Chondrocyte (in vitro differentiated cells): ENCODE measurements around the gene DHX58. TPM values are rescaled to one million over a fixed set of nuclear protein-coding genes. Genes with fewer than 3 reads are reported as not detected.

ENCODE experiments used
- DNase-seq: peaks from one replicate; pipeline ENCODE4 v3.0.0; 2021; ENCODE audit warnings: mixed read lengths, low spot score
- H3K27ac Mint-ChIP-seq: one replicate; pipeline ENCODE4 v1.8.0; 2021; ENCODE audit warnings: mild to moderate bottlenecking, moderate library complexity, mixed read lengths; ENCODE audit not compliant: unreplicated experiment
- H3K27me3 Mint-ChIP-seq: 2 replicates; pipeline ENCODE4 v1.8.0; 2021; ENCODE audit warnings: low read depth, mixed read lengths
- H3K36me3 Mint-ChIP-seq: 2 replicates; pipeline ENCODE4 v1.8.0; 2021; ENCODE audit warnings: low read depth, mixed read lengths
- H3K4me1 Mint-ChIP-seq: 2 replicates; pipeline ENCODE4 v1.8.0; 2021; ENCODE audit warnings: low read depth, mild to moderate bottlenecking, mixed read lengths
- H3K4me3 Mint-ChIP-seq: one replicate; pipeline ENCODE4 v1.8.0; 2021; ENCODE audit warnings: mild to moderate bottlenecking, moderate library complexity, mixed read lengths; ENCODE audit not compliant: unreplicated experiment
- H3K9me3 Mint-ChIP-seq: 2 replicates; pipeline ENCODE4 v1.8.0; 2021; ENCODE audit warnings: low read depth, mixed read lengths
- CTCF ChIP-seq: fragments of 200-600 bp; sonication (generic); IDR thresholded peaks from 2 replicates; pipeline ENCODE4 v1.5.0; 2021; ENCODE audit warnings: antibody characterized with exemption, mild to moderate bottlenecking, moderate library complexity
- total RNA-seq: library from RNA; stranded (reverse); gene quantifications from 3 replicates; pipeline ENCODE4 v1.2.1, GENCODE V29; 2021

The DHX58 gene
- total RNA-seq, 1 donor from 2014 or later: 0.55 TPM

- TF ChIP-seq CTCF: no peak
- Mint-ChIP-seq H3K27ac (no peak overlapping the region), H3K4me1 (peaks cover 9% of the 10 kb centered on the region), H3K9me3 (no peaks in the 10 kb centered on the region), H3K27me3 (peaks cover 26% of the 10 kb centered on the region), H3K36me3 (no peaks in the 10 kb centered on the region), H3K4me3 (no peak overlapping the region)
- no peak for DNase-seq
Observed at GRCh38 chr17:42053731-42054500, 58.6 kb downstream of the DHX58 start.

GRCh38 chr17:42052346-42052877 is 60.1 kb downstream of the DHX58 start:
- Mint-ChIP-seq H3K27ac (no peak overlapping the region), H3K27me3 (peaks cover 26% of the 10 kb centered on the region), H3K4me3 (no peak overlapping the region), H3K4me1 (peaks cover 9% of the 10 kb centered on the region), H3K9me3 (no peaks in the 10 kb centered on the region), H3K36me3 (no peaks in the 10 kb centered on the region)
- TF ChIP-seq CTCF: no peak
- DNase-seq: no peak

- Mint-ChIP-seq H3K27me3 (peaks cover 26% of the 10 kb centered on the region), H3K36me3 (no peaks in the 10 kb centered on the region)
Observed at GRCh38 chr17:42051645-42052044, 60.9 kb downstream of the DHX58 start.

More at GRCh38 chr17:42051645-42052044, 60.9 kb downstream of the DHX58 start:
- no peak for DNase-seq
- no peak for TF ChIP-seq CTCF
- peak overlapping the region; percentile 15 for H3K4me3 Mint-ChIP-seq
- no peaks in the 10 kb centered on the region for H3K9me3 Mint-ChIP-seq
- peaks cover 9% of the 10 kb centered on the region for H3K4me1 Mint-ChIP-seq
- no peak overlapping the region for H3K27ac Mint-ChIP-seq

Other genes starting within 250 kb of the DHX58 start
- gene KLHL11, start 247.3 kb downstream of the DHX58 start, total RNA-seq: 12.9 to 15.3 TPM (median 14.6 TPM) in 3 replicates
- gene ACLY, start 193.8 kb downstream of the DHX58 start, total RNA-seq: 181 to 189 TPM (median 187 TPM) in 3 replicates
- 0.70 to 0.99 TPM (median 0.77 TPM) in 3 replicates for gene ODAD4, start 182.1 kb downstream of the DHX58 start, total RNA-seq
- gene CNP, start 145.9 kb downstream of the DHX58 start, total RNA-seq: 78.3 to 86.0 TPM (median 79.4 TPM) in 3 replicates
- gene DNAJC7, start 95.3 kb downstream of the DHX58 start, total RNA-seq: 51.1 to 61.0 TPM (median 51.2 TPM) in 3 replicates
- gene NKIRAS2, start 92.6 kb downstream of the DHX58 start, total RNA-seq: 54.7 to 57.0 TPM (median 56.9 TPM) in 3 replicates
- 0.24 to 0.77 TPM (median 0.62 TPM) in 3 replicates for gene C17orf113, start 62.1 kb downstream of the DHX58 start, total RNA-seq
- gene ZNF385C, start 14.2 kb downstream of the DHX58 start, total RNA-seq: 0.07 to 0.18 TPM in 2 of 3 replicates, not detected in the other
- 21.7 to 38.0 TPM (median 22.3 TPM) in 3 replicates for gene KAT2A, start 8.7 kb upstream of the DHX58 start, total RNA-seq
- gene HSPB9, start 10.1 kb upstream of the DHX58 start, total RNA-seq: not detected in 3 replicates
- gene RAB5C, start 42.3 kb upstream of the DHX58 start, total RNA-seq: 107 to 118 TPM (median 116 TPM) in 3 replicates
- gene KCNH4, start 68.4 kb upstream of the DHX58 start, total RNA-seq: not detected in 3 replicates
- gene HCRT, start 72.7 kb upstream of the DHX58 start, total RNA-seq: not detected in 3 replicates
- 3.5 to 8.9 TPM (median 7.8 TPM) in 3 replicates for gene GHDC, start 81.8 kb upstream of the DHX58 start, total RNA-seq
- 29.5 to 32.8 TPM (median 31.0 TPM) in 3 replicates for gene STAT5B, start 163.7 kb upstream of the DHX58 start, total RNA-seq
- gene STAT5A, start 175.8 kb upstream of the DHX58 start, total RNA-seq: 12.2 to 17.6 TPM (median 14.3 TPM) in 3 replicates